ENCODE data around the gene ZBP1.
A peak's percentile ranks its signal among the peaks of the same experiment; 100 is the strongest.

Gene ZBP1

DNA sequence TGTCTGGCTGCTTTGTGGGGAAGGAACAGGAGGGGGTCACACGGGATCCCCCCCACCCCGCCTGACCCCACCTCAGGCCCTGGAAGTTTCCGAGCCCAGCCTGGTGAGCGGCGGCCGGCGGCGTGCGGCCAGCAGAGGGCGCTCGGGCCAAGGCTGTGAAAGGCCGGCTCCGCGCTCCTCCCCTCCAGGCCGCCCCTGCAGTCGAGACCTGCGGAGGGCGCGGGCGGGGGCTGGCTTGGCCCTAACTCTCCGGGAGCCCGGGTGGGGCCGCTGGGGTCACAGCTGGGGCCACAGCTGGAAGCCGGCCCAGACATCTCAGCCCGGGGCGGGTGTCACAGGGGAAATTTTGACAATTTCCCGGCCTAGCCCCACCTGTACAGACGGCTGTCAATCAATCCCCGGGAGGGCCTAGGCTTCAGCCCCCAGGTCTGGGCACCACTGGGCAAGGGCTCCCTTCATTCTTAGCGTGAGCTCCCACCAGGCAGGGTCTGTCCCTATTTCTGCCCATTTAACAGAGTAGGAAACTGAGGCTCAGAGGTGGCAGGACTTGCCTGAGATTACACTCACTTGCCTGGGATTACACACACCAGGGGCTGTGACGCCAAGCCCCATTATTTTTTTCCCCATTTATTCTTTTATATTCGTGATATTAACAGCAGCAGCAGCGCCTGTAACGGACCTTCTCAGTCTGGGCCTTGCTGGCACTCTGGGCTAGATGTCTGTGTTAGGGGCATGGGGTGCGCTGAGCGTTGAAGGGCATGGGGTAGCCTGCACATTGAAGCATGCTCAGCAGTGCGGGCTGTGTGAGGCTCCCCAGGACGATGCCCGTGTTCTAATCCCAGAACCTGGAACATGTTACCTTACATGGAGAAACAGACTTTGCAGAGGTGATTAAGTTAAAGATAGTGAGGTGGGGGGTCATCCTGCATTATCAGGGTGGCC is 23.0 kb downstream of the ZBP1 start:
- CTCF ChIA-PET, result interaction anchor here (0.7 to 10.8 kb wide), 23 partner anchors 9 to 894 kb away, joined by 3 to 87 read pairs (median 5); no protein-coding TSS in a partner anchor
- TF ChIP-seq, protein P1, sequence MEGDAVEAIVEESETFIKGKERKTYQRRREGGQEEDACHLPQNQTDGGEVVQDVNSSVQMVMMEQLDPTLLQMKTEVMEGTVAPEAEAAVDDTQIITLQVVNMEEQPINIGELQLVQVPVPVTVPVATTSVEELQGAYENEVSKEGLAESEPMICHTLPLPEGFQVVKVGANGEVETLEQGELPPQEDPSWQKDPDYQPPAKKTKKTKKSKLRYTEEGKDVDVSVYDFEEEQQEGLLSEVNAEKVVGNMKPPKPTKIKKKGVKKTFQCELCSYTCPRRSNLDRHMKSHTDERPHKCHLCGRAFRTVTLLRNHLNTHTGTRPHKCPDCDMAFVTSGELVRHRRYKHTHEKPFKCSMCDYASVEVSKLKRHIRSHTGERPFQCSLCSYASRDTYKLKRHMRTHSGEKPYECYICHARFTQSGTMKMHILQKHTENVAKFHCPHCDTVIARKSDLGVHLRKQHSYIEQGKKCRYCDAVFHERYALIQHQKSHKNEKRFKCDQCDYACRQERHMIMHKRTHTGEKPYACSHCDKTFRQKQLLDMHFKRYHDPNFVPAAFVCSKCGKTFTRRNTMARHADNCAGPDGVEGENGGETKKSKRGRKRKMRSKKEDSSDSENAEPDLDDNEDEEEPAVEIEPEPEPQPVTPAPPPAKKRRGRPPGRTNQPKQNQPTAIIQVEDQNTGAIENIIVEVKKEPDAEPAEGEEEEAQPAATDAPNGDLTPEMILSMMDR (IDR thresholded peaks at IDR 0.05; ENCODE audit: control extremely low read depth, extremely low read depth, low read depth, missing control alignments), result peak; percentile 93
- POLR2A ChIA-PET, result no interaction called here
- DNase-seq (ENCODE audit: extremely low spot score), result peak; percentile 90

DNA sequence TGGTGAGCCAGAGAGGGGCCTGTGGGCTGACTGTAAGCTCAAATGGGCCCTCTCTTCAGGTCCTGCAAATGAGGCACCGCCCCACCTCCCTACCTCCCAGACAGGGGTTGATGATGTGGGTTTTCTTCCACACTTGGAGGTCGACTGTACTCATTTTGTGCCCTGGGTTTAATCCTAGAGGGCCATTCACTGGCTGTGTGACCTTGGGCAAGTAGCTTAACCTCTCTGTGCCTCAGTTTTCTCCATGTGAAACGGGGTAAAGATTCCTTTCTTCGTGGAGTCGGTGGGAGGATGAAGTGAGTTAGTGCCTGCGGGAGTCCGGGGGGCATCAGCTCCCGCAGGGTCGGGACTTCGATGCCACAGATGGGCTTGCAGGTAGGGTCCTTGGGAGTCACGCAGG is 23.9 kb downstream of the ZBP1 start:
- no peak for DNase-seq (ENCODE audit: extremely low spot score)
- CTCF ChIA-PET, result interaction anchor here (0.7 to 10.8 kb wide), 29 partner anchors 10 to 613 kb away, joined by 3 to 87 read pairs (median 5); partner anchors contain the start of gene ZBP1
- TF ChIP-seq, protein P1 (IDR thresholded peaks at IDR 0.05; ENCODE audit: control extremely low read depth, extremely low read depth, low read depth, missing control alignments), result no peak
- POLR2A ChIA-PET, result no interaction called here

DNA sequence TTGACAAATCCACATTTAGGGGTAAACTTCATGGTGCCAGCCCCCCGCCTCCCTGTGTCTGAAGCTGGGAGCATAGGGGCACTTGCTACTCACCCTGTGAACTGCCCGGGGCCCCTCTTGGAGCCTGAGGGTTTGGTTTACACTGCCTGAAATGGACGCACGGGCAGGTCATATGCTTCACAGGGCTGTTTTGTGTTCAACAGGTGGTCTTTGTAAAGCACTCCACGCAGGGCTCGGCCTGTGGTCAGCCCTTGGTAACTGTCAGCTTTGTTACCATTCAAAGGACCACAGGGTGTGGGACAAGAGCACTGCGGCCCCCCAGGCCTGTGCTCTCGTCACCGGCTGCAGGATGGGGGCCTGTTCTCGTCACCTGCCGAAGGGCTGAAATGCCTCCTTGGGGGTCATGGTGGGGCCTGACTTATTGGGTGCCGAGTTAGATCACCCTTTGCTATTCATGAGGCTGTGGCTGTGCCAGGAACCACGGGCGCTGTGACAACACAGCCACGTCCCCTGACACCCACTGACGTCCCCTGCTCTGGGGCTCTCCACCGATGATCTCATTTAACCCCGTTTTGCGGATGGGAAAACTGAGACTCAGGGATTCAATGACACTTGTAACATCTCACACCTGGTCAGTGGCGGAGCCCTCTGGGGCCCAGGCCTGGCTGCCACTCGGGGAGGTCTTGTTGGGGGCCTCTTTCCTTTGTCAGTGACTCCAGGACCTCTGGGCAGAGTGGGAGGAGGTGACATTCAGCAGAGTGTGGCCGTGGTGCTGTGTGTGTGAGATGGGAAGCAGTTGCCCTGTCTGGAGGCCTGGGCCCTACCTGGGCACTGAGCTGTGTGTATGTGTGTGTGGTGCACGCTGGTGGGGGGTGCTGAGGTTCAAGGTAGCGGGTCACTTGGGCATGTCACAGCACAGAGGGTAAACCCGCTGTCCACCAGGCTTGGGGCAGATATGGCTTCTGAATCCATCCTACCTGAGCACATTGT is 24.9 kb downstream of the ZBP1 start:
- TF ChIP-seq, protein P1 (IDR thresholded peaks at IDR 0.05; ENCODE audit: control extremely low read depth, extremely low read depth, low read depth, missing control alignments), result no peak
- ChIA-PET POLR2A (no interaction called here), CTCF (interaction anchor here (0.8 to 10.8 kb wide), 29 partner anchors 9 to 1045 kb away, joined by 3 to 87 read pairs (median 5); partner anchors contain the start of gene ZBP1)
- no peak for DNase-seq (ENCODE audit: extremely low spot score)

DNA sequence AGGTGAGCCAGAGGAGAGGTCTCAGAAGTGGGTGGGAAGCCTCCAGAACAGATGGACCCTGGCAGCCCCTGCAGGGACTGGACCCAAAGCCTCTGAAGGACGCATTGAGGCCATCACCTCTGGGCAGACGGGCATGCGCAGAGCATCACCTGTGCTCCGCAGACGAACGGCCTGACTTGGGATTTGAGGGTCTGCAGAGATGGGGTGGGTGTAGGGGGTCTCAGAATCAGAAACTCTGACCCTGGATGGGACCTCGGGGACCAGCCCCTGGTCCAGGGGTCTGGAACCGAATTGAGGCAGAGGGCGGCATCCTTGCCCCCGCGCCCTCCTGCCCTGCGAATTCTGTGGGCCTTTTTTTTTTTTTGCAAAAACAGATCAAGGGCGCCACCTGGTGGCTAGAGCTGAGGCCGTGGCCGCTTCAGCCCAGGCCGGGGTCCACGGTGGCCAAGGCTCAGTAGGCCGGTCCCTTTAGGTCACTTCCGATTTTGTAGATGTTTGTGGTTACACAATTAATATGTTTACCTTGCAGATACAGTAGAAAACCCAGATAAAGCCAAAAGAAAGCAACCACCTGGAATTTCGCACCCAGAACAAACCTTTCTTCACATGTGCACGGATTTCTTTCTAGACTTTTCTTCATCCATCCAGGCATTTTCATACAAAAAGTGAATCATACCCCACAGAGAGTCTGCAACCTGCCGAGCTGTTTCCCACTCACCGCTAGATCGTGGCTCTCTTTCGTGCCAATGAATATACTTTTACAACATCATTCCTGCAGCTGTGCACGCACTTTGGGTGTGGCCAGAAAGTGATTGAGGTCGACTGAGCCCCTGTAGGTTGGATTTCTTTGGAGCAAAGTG is 25.9 kb downstream of the ZBP1 start:
- TF ChIP-seq, protein P1 (IDR thresholded peaks at IDR 0.05; ENCODE audit: control extremely low read depth, extremely low read depth, low read depth, missing control alignments), result peak; percentile 67
- DNase-seq (ENCODE audit: extremely low spot score), result peak; percentile 78
- CTCF ChIA-PET, result interaction anchor here (0.6 to 10.8 kb wide), 16 partner anchors 12 to 1044 kb away, joined by 3 to 87 read pairs (median 4); no protein-coding TSS in a partner anchor
- POLR2A ChIA-PET, result no interaction called here

DNA sequence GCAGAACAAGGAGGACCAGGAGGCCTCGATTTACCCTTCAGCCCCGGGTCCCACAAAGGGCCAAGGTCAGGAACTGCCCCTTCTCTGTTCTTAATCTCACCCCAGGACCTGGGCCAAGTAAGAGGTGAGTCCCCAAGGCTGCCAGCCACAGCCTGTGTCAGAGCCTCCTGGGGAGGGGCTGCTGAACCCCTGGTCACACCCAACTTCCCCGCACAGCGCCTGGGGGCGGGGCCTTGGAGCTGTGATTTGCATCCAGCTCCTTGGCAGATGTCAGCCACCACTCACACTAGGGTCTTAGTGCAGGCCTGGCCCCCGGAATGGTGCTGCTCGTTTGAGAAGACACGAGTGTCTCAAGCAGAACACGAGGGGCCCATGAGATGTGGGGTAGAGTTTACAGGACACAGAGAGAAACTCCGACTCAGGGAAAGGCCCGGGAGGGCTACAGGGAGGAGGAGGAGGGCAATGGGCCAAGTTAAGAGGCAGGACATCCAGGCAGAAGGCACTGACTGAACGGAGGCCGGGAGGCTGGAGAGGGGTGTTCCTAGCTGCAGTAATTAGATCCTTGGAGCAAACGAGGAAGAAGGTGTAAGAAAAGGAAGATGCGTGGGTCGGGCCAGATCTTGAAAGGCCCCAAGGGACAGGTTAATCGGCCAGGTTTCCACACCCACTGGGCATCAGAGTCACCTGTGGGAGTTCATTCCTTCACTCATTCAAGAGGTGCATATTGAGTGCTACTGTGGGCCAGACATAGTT is 26.9 kb downstream of the ZBP1 start:
- CTCF ChIA-PET, result interaction anchor here (1.2 to 10.8 kb wide), 8 partner anchors 9 to 617 kb away, joined by 3 to 87 read pairs (median 4); no protein-coding TSS in a partner anchor

More for the DNA sequence above, 26.9 kb downstream of the ZBP1 start:
- DNase-seq (ENCODE audit: extremely low spot score), result no peak
- POLR2A ChIA-PET, result no interaction called here
- TF ChIP-seq, protein P1 (IDR thresholded peaks at IDR 0.05; ENCODE audit: control extremely low read depth, extremely low read depth, low read depth, missing control alignments), result no peak

Measured in GM10248 (cell line).